GM23338 (cell line): ENCODE results near the gene WIF1. TPM values are rescaled to one million over a fixed set of nuclear protein-coding genes. Genes with fewer than 3 reads are reported as not detected.

Experiments
- ATAC-seq: fragments of 200-7000 bp; cut with Tn5 transposase; 3 replicates; pipeline ENCODE4 v1.9.1; 2020
- DNase-seq: peaks from one replicate; pipeline ENCODE4 v3.0.0-alpha.2; 2015; ENCODE audit warnings: low spot score
- H2AFZ ChIP-seq: fragments of 200-600 bp; sonication (generic); 2 replicates; pipeline ENCODE4 v1.8.0; 2016; ENCODE audit warnings: antibody characterized with exemption, mild to moderate bottlenecking, moderate library complexity
- H3F3A ChIP-seq: fragments of 200-600 bp; sonication (generic); replicated peaks from 2 replicates; pipeline ENCODE4 v1.8.0; 2017; ENCODE audit warnings: antibody characterized with exemption, mixed run types, low read depth
- H3K27ac ChIP-seq: fragments of 200-600 bp; sonication (generic); 2 replicates; pipeline ENCODE4 v1.6.1; 2016; ENCODE audit warnings: low read depth
- H3K27me3 ChIP-seq: fragments of 200-600 bp; sonication (generic); 2 replicates; pipeline ENCODE4 v1.8.0; 2016; ENCODE audit warnings: mild to moderate bottlenecking, mixed run types, moderate library complexity; ENCODE audit not compliant: insufficient read depth
- H3K36me3 ChIP-seq: fragments of 200-600 bp; sonication (generic); 2 replicates; pipeline ENCODE4 v1.8.0; 2016; ENCODE audit warnings: mild to moderate bottlenecking; ENCODE audit not compliant: insufficient read depth
- H3K4me1 ChIP-seq: fragments of 200-600 bp; sonication (generic); 2 replicates; pipeline ENCODE4 v1.8.0; 2016; ENCODE audit warnings: mild to moderate bottlenecking, moderate library complexity; ENCODE audit not compliant: insufficient read depth
- H3K4me2 ChIP-seq: fragments of 200-600 bp; sonication (generic); 2 replicates; pipeline ENCODE4 v1.7.1; 2017; ENCODE audit warnings: mixed run types
- H3K4me3 ChIP-seq: fragments of 200-600 bp; sonication (generic); 2 replicates; pipeline ENCODE4 v1.6.1; 2016; ENCODE audit warnings: mixed run types
- H3K79me2 ChIP-seq: fragments of 200-600 bp; sonication (generic); replicated peaks from 2 replicates; pipeline ENCODE4 v1.8.0; 2017; ENCODE audit warnings: mild to moderate bottlenecking; ENCODE audit not compliant: insufficient read depth
- H3K9me2 ChIP-seq: fragments of 200-600 bp; sonication (generic); 2 replicates; pipeline ENCODE4 v1.8.0; 2017; ENCODE audit not compliant: insufficient read depth
- H4K20me1 ChIP-seq: fragments of 200-600 bp; sonication (generic); replicated peaks from 2 replicates; pipeline ENCODE4 v1.8.0; 2017; ENCODE audit warnings: mild to moderate bottlenecking; ENCODE audit not compliant: insufficient read depth
- H3K27ac Mint-ChIP-seq: 2 replicates; pipeline ENCODE4 v1.8.0; 2020; ENCODE audit warnings: inconsistent platforms, mild to moderate bottlenecking, moderate library complexity, mixed read lengths
- H3K27me3 Mint-ChIP-seq: 3 replicates; pipeline ENCODE4 v1.8.0; 2022; ENCODE audit warnings: low read depth, mild to moderate bottlenecking, moderate library complexity, mixed read lengths, inconsistent platforms; ENCODE audit not compliant: insufficient read depth, poor library complexity
- H3K36me3 Mint-ChIP-seq: 3 replicates; pipeline ENCODE4 v1.8.0; 2021; ENCODE audit warnings: low read depth, mild to moderate bottlenecking, inconsistent platforms, moderate library complexity, mixed read lengths
- H3K4me1 Mint-ChIP-seq: 3 replicates; pipeline ENCODE4 v1.8.0; 2020; ENCODE audit warnings: mild to moderate bottlenecking, inconsistent platforms, mixed read lengths
- H3K4me3 Mint-ChIP-seq: 3 replicates; pipeline ENCODE4 v1.8.0; 2021; ENCODE audit warnings: moderate library complexity, mild to moderate bottlenecking, inconsistent platforms, mixed read lengths
- H3K9me3 Mint-ChIP-seq: 3 replicates; pipeline ENCODE4 v1.8.0; 2020; ENCODE audit warnings: moderate library complexity, mild to moderate bottlenecking, inconsistent platforms, mixed read lengths
- ETS1 ChIP-seq: IDR thresholded peaks from 2 replicates; pipeline ENCODE4 v1.6.1; 2016; ENCODE audit warnings: antibody characterized with exemption
- EZH2phosphoT487 ChIP-seq: fragments of 200-600 bp; sonication (generic); IDR thresholded peaks from one replicate; pipeline ENCODE4 v1.8.1; 2018; ENCODE audit warnings: antibody characterized with exemption; ENCODE audit not compliant: unreplicated experiment
- JUNB ChIP-seq: IDR thresholded peaks from one replicate; pipeline ENCODE4 v1.6.1; 2016; ENCODE audit warnings: antibody characterized with exemption; ENCODE audit not compliant: unreplicated experiment
- POLR2AphosphoS5 ChIP-seq: IDR thresholded peaks from 2 replicates; pipeline ENCODE4 v1.6.1; 2016; ENCODE audit warnings: antibody characterized with exemption, low read depth
- STAT1 ChIP-seq: IDR thresholded peaks from one replicate; pipeline ENCODE4 v1.6.1; 2016; ENCODE audit warnings: antibody characterized with exemption; ENCODE audit not compliant: unreplicated experiment
- ZNF114 ChIP-seq: fragments of 250-450 bp; sonication (Bioruptor Pico); IDR thresholded peaks from 2 replicates; pipeline ENCODE4 v1.5.0; 2020; ENCODE audit warnings: mild to moderate bottlenecking, moderate library complexity
- ZNF462 ChIP-seq: fragments of 250-450 bp; sonication (Bioruptor Pico); IDR thresholded peaks from 2 replicates; pipeline ENCODE4 v1.5.0; 2020; ENCODE audit warnings: mild to moderate bottlenecking, moderate library complexity
- polyA plus RNA-seq: library from polyadenylated mRNA; unstranded; fragments of >200 nt; fragmentation: Nextera tagmentation; extraction: Ambion mirVana; gene quantifications from 2 replicates; pipeline ENCODE4 v1.2.1, GENCODE V29; 2016
- total RNA-seq: library from RNA; depleted of rRNA; stranded (reverse); fragments of >200 nt; shearing (Covaris generic); gene quantifications from 2 replicates; pipeline ENCODE4 v1.2.3, GENCODE V29; 2014

WIF1 gene
- total and polyA plus RNA-seq, 2 experiments from 2014 or later, result 4.1 to 4.2 TPM

DNA sequence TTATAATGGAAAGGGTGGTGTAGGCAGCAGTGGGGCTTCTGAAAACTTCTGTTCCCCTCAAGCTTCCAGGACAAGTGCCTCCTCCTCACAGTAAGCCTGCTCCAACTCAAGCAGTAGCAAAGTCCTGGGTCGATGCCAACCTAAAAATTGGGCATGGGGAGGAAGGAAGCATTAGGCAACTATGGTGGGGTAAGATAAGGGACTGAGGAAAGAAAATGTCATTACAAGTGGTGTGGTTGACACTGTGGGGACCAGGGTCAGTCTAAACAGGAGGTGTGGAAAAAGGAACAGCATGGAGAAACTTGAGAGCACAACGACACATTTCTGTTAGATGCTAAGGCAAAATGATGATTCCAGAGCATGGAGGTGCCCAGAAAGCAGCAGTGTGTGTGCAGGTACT is 34.9 kb downstream of the WIF1 start:
- Histone ChIP-seq H3K4me2 (no peak overlapping the region), H3K79me2 (no peaks in the 10 kb centered on the region), H3K4me1 (peaks cover 15% of the 10 kb centered on the region; the same call in 1 of the 2 replicates), H3K36me3 (no peaks in the 10 kb centered on the region), H4K20me1 (no peaks in the 10 kb centered on the region), H3K27ac (no peak overlapping the region), H3F3A (no peaks in the 10 kb centered on the region), H3K27me3 (no peaks in the 10 kb centered on the region), H3K9me2 (0 out of 2 replicates have a peak, but pooled peaks cover 3% of the 10 kb centered on the region), H2AFZ (no peak overlapping the region), H3K4me3 (no peak overlapping the region)
- TF ChIP-seq ETS1 (no peak), STAT1 (no peak), EZH2phosphoT487 (no peak), ZNF114 (CRISPR knock-in tag) (no peak)
- H3K27me3 Mint-ChIP-seq, result no peaks in the 10 kb centered on the region
- H3K4me3 Mint-ChIP-seq, result no peak overlapping the region
- H3K27ac Mint-ChIP-seq, result no peak overlapping the region
- H3K4me1 Mint-ChIP-seq, result peaks cover 22% of the 10 kb centered on the region
- DNase-seq, result no peak
- H3K36me3 Mint-ChIP-seq, result no peaks in the 10 kb centered on the region
- no peaks in the 10 kb centered on the region for H3K9me3 Mint-ChIP-seq
- no peak for ATAC-seq

GRCh38 chr12:65084579-65084978 is 36.5 kb downstream of the WIF1 start:
- no peaks in the 10 kb centered on the region for H3K36me3 Mint-ChIP-seq
- H3K9me3 Mint-ChIP-seq, result no peaks in the 10 kb centered on the region
- H3K4me3 ChIP-seq, result no peak overlapping the region
- no peak overlapping the region for H3K4me2 ChIP-seq
- H3F3A ChIP-seq, result no peaks in the 10 kb centered on the region
- no peaks in the 10 kb centered on the region for H4K20me1 ChIP-seq
- H3K4me3 Mint-ChIP-seq, result no peak overlapping the region
- no peak overlapping the region for H2AFZ ChIP-seq
- no peaks in the 10 kb centered on the region for H3K27me3 Mint-ChIP-seq
- H3K79me2 ChIP-seq, result no peaks in the 10 kb centered on the region
- H3K9me2 ChIP-seq, result 0 out of 2 replicates have a peak, but pooled peaks cover 3% of the 10 kb centered on the region
- H3K4me1 Mint-ChIP-seq, result peaks cover 22% of the 10 kb centered on the region
- H3K27ac Mint-ChIP-seq, result no peak overlapping the region
- H3K27me3 ChIP-seq, result no peaks in the 10 kb centered on the region
- H3K27ac ChIP-seq, result no peak overlapping the region
- DNase-seq (no peak), ATAC-seq (no peak)
- TF ChIP-seq JUNB (no peak), POLR2AphosphoS5 (no peak), ZNF462 (CRISPR knock-in tag) (no peak)
- H3K4me1 ChIP-seq, result peaks cover 15% of the 10 kb centered on the region; the same call in 1 of the 2 replicates
- no peaks in the 10 kb centered on the region for H3K36me3 ChIP-seq
